Renal cortical epithelial cell (primary cell): ENCODE data around the gene NQO1. TPM values are rescaled to one million over a fixed set of nuclear protein-coding genes. Genes with fewer than 3 reads are reported as not detected.
"Not testable (repeated sequence)": the region's sequence is repeated elsewhere in the genome, so short reads cannot be mapped to it uniquely, and the experiment has no call there.

ENCODE experiments used
- DNase-seq: peaks from one replicate; pipeline ENCODE4 v3.0.0-alpha.2; 2011; ENCODE audit warnings: low read depth
- total RNA-seq: library from RNA; depleted of rRNA; stranded (reverse); fragments of >200 nt; gene quantifications from 2 replicates; pipeline ENCODE4 v1.2.3, GENCODE V29; 2014

The NQO1 gene
- total RNA-seq, 1 donor from 2014 or later, result 109 TPM

DNA sequence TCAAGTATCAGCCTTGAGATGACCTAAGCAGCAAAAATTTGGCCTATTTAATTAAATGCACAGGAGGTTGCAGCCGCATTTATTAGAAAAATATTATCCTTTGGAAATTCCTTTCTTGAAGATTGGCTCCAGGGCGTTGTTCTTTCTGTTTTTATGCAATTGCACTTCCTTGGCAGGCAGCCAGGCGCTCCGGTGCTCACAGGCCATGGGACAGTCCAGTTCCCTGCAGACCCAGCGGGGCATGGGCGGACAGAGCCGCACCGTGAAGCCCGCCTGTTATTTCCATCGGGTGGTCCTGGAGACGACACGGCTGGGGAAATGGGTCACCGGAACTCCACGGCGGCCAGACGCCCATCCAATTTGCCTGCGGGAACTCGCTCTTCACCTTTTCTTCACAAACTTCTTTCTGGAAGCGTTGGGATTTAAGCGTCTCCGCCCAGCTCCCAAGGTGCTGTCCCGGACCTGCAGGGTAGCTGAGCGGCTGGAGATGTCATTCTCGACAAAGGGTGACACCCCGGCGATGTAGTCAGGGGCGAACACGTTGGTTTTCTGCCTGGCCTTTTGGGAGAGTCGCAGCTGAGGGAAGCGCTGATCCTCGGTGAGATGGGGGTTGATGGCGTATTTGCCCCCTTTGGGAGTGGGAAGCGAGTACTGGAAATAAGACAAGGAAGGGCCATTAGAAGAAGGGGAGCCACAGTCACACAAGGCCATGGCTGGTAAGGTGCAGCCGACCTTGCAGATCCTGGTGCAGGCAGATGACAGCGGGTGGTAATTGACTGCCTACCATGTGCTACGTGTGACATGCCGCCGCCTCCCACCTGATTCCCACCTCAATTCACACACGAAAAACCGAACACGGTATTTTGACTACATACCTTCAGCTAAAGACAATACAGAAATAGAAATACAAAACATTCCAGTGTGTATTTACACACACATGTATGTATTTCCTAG, 15.9 kb upstream of the NQO1 start:
- DNase-seq, result peak; percentile 73

DNA sequence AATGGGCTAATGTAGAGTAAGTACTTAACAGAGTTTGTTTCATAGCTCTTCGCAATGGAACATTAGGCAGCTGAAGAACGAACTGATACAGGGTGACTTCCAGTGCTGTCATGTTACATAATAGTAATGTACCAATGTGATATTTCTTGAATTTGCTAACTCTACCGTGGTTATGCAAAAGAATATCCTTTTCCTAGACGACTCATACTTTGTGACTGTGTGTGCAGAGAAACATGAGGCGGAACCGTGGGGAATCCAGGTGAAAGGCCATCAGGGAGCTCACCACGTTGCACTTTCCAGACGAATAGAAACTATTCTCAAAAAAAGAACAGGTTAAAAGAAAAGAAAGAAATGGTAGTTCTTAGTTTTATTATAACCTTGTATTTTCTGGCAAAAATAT, 15.2 kb upstream of the NQO1 start:
- DNase-seq, result peak; percentile 55

DNA sequence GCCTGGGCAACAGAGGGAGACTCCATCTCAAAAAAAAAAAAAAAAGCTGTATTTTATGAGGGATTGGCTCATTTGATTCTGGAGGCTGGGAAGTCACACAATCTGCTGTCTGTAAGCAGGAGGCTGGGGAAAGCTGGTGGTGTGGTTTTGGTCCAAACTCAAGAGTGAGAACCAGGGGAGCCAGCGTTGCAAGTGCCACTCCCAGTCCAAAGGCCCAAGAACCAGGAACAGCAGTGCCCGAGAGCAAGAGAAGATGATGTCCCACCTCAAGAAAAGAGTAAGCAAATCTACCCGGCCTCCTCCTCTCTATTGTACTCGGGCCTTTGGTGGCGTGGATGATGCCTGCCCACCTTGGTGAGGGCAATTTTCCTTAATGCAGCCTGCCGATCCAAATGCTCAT, 5.7 kb upstream of the NQO1 start:
- no peak for DNase-seq

DNA sequence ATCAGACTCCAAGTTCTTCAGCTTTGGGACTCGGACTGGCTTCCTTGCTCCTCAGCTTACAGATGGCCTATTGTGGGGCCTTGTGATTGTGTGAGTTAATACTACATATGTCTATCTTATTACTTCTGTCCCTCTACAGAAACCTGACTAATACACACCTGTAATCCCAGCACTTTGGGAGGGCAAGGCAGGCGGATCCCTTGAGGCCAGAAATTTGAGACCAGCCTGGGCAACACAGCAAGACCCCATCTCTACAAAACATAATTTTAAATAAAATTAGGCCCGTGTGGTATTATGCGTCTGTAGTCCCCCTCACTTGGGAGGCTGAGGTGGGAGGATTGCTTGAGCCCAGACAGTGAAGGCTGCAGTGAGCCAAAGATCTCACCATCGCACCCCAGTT, 4.9 kb upstream of the NQO1 start:
- DNase-seq, result not testable (repeated sequence)

DNA sequence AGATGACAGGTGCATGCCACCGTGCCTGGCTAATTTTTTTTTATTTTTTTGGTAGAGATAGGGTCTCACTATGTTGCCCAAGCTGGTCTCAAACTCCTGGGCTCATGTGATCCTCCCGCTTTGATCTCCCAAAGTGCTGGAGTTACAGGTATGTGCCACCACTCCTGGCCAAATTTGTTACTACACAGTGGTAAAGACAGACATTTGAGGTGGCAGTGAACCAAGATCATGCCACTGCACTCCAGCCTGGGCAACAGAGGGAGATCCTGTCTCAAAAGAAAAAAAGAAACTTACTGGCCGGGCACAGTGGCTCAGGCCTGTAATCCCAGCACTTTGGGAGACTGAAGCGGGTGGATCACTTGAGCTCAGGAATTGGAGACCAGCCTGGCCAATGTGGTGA, 2.7 kb upstream of the NQO1 start:
- DNase-seq, result not testable (repeated sequence)

DNA sequence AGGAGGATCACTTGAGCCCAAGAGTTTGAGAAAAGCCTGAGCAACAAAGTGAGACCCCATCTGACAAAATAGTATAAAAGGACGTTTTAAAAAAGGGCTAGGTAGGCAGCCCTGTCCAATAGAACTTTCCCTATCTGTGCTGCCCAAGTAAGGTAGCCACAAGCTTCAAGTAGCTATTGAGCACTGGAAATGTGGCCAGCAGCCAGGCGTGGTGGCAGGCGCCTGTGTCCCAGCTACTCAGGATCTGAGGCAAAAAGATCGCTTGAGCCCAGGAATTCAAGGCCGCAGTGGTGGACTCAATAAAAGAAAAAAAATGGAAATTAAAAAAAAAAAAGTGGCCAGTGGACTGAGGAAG, 1.5 kb upstream of the NQO1 start:
- no peak for DNase-seq

DNA sequence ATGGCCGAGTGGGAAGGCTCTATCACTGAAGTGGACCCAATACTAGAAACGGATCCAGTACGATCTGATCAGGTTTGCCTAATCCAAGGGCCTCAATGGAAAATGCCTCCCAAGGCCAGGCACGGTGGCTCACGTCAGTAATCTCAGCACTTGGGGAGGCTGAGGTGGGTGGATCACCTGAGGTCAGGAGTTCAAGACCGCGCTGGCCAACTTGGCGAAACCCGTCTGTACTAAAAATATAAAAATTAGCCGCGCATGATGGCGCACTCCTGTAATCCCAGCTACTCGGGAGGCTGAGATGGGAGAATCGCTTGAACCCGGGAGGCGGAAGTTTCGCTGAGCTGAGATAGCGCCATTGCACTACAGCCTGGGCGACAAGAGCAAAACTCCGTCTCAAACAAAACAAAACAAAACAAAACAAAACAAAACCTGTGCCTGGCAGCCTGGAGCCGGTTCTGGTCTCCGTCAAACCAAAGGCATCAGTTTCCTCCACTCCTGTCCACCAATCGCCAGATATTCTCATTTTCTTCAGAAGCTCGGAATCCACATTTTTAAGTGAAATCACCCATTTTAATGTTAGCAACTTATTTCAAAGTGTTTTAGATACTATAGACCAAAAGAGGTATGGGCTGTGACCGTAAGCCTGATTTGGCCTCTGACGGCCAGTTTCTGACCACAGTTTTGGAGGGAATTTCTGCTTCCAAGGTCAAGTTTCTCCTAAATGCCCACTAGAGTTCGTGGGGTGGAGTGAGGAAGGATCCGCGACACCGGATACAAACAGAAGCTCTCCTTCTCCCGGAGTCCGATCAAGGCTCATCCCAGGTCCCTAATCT, 664 bp downstream of the NQO1 start:
- DNase-seq, result no peak

DNA sequence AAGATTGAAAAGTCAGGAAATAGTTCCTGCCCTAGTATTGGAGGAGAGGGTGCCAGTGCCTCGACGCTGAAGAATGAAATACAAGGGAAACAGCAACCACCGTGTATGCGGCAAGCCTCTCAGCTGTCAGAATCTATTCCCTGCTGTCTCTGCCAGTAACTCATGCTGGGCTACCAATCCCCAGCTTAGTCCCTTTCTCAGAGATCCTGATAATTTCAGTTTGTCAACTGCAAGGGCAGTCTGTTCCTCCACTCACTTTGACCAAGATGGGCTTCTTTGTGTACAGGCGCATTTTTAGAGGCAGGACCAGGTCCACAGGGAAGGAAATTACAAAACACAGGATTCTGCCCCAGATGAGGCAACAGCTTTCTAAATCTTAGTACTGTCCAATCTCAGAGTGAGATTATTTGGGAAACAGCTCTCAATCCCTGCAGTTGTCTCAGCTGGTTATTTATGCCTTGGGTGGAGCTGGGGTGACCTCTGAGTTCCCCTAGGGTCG, 1.3 kb downstream of the NQO1 start:
- DNase-seq, result no peak

DNA sequence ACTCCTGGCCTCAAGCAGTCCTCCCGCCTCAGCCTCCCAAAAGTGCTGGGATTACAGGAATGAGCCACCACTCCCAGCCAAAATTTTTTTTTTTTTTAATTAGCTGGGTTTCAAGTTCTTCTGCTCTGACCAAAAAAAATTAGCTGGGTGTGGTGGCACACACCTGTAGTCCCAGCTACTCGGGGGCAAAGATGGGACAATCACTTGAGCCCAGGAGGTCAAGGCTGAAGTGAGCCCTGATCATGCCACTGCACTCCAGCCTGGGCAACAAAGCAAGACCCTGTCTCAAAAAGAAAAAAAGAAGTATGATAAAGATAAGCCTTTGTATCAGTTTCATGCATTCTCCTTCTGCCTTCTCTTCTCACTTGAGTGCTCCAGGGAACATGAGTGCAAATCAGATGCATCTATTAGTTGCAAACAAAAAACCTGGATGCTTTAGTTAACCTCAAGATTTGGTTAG, 1.9 kb downstream of the NQO1 start:
- DNase-seq, result no peak

DNA sequence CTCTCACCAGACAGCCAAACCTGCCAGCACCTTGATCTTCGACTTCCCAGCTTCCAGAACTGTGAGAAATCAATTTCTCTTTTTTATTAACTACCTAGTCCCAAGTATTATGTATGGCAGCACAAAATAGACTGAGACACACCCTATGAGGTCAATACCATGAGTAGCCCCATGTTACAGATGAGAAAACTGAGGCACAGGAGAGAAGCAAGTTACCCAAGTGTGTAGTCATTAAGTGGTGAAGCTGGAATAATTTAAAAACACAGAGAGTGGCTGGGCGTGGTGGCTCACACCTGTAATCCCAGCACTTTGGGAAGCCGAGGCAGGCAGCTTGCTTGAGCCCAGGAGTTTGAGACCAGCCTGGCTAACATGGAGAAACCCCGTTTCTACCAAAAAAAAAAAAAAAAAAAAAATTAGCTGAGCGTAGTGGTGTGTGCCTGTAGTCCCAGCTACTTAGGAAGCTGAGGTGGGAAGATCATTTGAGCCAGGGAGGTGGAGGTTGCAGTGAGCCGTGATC, 4.9 kb downstream of the NQO1 start:
- DNase-seq, result no peak

DNA sequence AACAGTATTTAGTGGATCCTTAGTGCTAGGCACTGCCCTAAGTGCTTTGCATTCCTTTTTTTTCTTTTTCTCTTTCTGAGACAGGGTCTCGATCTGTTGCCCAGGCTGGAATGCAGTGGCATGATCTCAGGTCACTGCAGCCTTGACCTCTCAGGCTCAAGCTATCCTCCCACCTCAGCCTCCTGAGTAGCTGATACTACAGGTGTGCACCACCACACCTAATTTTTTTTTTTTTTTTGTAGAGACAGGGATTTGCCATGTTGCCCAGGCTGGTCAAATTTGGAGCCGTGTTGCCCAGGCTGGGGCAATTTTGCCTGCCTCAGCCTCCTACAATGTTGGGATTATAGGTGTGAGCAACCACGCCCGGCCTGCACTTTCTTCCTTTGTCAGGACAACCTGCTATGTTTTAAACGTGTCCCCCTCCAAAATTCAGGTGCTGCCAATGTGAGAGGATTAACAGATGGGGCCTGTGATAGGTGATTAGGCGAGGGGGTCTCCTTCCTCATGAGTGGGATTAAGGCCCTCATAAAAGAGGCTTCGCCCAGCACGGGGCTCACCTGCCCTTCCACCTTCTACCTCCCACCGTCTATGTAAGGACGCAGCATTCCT, 5.4 kb downstream of the NQO1 start:
- DNase-seq, result no peak

DNA sequence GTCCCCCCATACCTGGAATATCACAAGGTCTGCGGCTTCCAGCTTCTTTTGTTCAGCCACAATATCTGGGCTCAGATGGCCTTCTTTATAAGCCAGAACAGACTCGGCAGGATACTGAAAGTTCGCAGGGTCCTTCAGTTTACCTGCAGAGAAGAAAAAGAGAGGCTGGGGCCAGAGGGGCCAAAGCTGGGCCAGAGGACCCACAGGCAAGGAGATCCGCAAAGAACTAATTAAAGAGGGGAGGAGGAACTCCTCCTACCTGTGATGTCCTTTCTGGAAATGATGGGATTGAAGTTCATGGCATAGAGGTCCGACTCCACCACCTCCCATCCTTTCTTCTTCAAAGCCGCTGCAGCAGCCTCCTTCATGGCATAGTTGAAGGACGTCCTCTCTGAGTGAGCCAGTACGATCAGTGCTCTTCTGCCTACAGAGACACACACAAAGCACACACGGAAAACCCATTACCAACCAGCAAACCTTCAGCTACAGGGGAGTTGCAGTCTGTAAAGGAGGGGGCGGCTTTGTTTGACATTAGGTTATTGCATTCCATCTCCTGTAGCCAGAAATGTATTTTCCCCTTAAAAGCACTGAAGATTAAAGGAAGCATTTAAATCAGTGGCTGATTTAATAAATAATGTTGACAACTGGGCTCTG, 8.1 kb downstream of the NQO1 start:
- DNase-seq, result no peak

DNA sequence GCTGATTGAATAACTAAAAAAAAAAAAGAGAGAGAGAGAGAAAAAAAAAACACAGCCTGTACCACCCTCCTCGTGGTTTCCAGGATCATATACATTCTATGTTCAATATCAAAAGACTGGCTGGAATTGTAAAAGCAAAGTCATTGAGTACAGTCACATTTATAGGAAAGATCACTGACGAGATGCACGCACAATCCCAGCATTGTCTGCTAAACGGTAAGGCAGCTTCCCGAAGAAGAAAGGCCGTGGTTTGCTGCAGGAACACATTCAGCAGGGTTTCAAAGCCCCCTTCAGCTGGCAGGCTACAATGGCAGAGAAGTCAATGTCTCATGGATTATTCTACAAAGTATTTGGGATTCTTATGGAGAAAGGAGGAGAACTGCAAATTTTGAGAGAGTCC, 9.3 kb downstream of the NQO1 start:
- no peak for DNase-seq

DNA sequence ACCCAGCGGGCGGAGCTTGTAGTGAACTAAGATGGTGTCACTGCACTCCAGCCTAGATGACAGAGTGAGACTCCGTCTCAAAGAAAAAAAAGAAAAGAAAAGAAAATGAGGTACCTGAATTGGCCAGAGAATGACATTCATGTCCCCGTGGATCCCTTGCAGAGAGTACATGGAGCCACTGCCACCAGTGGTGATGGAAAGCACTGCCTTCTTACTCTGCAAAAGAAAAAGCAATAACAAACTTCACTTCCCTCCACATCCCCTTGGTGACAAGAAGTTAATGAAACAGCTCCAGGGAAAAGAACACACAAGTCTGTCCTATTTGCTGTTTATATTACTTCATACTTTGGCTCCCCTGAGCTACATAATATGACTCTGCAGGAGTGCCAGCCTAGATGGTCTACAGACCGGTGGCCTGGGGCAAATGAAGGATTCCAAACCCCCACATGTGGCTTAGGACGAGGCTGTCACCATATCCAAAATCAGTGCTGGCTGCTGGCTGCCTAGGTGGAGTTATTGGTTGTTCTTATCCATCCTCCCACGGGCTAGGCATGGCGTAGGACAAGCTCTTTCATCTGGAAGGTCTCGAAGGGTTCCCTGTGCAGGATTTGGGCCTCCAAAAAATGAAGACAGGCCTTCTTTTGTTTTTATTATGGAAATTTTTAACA, 13.3 kb downstream of the NQO1 start:
- DNase-seq, result peak; percentile 50

DNA sequence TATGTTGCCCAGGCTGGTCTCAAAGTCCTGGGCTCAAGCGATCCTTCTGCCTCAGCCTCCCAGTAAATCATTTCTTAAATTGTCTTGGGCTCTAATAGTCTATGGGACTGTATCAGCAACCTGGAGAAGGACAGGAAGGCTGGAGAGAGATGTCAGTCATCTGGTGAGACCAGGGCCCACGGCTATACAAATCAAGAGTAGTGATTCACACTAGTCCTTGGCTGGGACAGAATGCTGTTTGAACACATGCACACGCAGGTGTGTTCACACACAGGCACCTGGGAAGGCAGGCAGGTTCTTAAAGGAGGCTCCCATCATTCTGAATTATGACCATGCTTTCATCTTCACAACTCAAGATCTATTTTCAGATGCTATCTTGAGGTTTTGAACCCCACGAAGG, 14.1 kb downstream of the NQO1 start:
- DNase-seq, result no peak

DNA sequence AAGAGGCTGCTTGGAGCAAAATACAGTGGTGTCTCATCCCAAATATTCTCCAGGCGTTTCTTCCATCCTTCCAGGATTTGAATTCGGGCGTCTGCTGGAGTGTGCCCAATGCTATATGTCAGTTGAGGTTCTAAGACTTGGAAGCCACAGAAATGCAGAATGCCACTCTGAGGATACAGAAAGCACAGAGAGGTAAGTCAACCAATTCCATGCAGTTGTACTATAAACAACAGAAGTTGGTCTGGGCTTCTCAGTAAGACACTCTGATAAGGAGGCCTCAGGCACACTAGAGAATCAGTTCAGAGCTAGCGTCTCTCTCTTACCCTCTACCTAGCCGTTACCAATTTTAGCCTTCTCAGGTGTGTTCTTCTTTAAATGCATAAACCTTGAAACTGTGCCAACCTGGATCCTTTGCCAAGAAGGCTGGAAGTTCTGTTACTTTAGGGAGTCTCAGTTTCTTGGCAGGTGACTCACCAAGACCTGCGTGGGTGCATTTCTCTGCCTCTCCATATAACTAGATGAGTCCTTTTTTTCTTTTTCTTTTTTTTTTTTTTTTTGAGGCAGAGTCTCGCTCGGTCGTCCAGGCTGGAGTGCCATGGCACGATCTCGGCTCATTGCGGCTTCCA, 15.1 kb downstream of the NQO1 start:
- peak; percentile 96 for DNase-seq

DNA sequence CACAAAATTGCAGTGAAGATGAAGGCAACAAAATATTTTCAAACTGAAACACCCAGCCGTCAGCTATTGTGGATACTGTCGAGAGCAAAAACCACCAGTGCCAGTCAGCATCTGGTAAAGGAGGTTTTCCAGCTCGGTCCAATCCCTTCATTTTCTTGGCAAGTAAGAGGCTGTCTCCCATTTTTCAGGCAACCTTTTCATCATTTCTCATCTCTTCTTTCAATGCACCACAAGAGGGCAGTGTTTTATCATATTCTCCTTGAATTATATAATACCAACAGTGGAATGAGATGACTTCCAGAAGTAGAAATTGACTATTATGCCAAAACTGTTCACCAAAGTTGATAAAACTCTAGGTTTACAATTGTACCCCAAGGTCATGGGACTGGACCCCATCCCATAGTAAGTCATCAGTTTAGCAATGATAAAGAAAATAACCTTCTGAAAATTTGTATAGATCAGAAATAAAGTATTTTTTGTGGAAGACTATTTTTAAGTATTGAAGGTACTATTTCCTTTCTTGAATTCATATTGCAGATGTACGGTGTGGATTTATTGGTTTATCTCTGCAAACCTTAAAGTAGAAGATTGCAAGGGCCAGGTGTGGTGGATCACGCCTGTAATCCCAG, 16.8 kb downstream of the NQO1 start:
- peak; percentile 76 for DNase-seq

DNA sequence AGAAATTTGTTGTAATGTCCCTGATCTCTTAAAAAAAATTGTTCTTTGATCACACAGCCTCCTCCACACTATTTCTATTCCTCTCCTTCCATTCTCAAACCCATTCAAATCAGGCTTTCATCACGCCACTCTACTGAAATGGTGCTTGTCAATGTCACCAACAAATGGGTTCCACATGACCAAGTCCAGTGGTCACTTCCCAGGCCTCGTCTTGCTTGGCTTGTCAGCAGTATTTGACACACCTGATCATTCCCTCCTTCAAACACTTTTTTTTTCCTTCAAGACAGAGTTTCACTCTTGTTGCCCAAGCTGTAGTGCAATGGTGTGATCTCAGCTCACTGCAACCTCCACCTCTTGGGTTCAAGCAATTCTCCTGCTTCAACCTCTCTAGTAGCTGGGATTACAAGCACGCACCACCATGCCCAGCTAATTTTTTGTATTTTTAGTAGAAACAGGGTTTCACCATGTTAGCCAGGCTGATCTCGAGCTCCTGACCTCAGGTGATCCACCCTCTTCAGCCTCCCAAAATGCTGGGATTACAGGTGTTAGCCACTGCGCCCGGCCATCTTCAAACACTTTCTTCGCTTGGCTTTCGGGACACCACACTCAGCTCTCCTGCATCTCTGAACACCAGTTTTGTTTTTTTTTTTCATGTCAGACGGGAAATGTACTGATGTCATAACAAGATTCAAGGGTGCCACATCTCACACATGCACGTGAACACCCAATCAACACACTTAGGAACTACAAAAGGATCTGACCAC, 18.3 kb downstream of the NQO1 start:
- DNase-seq, result peak; percentile 72

DNA sequence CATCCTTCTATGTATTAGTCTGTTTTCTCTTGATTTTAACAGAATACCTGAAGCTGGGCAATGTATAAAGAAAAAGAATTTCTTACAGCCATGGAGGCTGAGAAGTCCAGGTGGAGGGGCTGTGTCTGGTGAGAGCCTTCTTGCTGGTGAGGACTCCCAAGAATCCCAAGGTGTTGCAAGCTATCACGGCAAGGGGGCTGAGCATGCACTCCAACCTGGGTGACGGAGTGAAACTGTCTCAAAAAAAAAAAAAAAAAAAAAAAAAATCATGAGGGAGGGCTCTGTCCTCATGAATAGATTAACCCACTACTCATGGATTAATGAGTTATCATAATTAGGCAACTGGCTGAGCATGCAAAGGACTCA, 19.4 kb downstream of the NQO1 start:
- no peak for DNase-seq
